HG02885 (cell line): Measurements from ENCODE around the gene RECQL5.

ENCODE experiments used
- ATAC-seq: cut with Tn5 transposase; IDR thresholded peaks from one replicate; pipeline ENCODE4 v1.9.1; 2021; ENCODE audit warnings: mild to moderate bottlenecking; ENCODE audit not compliant: unreplicated experiment, poor library complexity

Gene RECQL5

GRCh38 chr17:75621489-75621888 is 45.5 kb downstream of the RECQL5 start:
- ATAC-seq = no peak

DNA sequence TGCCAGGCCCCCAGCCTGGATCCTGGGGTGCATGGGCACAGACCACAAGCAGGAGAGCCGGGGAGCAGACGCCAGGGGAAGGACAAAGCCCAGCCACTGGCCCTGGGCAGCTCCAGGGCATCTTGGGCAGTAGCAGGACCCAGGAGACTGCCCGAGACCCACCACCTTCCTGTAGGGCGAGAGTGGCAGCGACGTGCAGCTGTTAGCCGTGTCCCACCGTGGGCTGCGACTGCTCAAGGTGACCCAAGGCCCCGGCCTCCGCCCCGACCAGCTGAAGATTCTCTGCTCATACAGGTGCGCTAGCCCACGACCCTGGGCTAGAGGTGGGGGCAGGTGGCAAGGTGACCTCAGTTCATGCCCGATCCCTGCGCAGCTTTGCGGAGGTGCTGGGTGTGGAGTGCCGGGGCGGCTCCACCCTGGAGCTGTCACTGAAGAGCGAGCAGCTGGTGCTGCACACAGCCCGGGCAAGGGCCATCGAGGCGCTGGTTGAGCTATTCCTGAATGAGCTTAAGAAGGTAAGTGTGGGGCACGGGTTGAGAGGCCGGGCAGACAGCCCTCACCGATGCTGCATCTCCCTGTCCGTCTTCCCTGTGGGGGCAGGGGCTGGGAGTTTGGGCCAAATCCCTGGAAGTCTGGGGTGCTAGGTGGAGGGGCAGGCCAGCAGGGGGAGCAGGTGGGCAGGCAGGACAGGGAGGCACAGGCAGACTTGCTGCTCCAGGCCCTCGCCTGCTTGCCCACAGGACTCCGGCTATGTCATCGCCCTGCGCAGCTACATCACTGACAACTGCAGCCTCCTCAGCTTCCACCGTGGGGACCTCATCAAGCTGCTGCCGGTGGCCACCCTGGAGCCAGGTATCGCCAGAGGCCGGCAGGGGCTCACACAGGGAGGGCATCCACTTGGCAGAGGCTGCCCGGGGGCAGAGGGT is 47.2 kb downstream of the RECQL5 start:
- ATAC-seq = no peak

DNA sequence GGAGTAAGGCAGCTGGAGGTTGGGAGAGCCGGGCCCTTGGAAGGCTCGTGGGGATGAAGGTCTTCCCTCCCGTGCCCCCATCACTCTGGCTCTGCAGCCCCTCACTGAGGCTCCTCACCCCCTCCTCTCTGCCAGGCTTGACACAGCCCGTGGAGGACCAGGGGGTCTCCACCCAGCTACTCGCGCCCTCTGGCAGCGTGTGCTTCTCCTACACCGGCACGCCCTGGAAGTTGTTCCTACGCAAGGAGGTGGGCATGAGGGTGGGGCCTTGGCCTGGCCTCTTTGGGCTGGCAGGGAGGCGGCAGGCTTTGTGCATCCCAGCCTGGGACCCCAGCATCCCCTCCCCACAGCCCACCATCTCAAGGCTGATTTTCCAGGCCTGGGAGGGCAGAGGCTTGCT is 49.3 kb downstream of the RECQL5 start:
- ATAC-seq = no peak

DNA sequence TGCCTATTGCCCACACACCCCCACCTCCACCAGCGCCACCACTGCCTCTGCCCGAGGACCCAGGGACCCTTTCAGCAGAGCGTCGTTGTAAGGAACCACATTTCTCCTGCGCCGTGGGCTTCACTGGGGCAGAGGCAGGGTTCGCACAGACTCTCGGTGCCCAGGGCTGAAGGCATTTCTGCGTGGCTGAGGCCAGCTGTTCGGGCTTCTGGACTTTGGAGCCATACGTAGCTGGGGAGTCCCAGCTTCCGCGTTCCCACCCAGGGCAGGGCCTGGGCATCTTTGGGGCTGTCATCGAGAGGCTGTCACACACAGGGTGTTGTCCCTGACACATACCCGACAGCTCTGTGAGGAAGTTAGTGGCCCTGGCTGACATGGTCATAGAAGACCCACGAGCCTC is 49.7 kb downstream of the RECQL5 start:
- ATAC-seq = no peak

- ATAC-seq = no peak
Observed at GRCh38 chr17:75616521-75617122, 50.3 kb downstream of the RECQL5 start.

- ATAC-seq = no peak
Observed at GRCh38 chr17:75615301-75615700, 51.7 kb downstream of the RECQL5 start.

DNA sequence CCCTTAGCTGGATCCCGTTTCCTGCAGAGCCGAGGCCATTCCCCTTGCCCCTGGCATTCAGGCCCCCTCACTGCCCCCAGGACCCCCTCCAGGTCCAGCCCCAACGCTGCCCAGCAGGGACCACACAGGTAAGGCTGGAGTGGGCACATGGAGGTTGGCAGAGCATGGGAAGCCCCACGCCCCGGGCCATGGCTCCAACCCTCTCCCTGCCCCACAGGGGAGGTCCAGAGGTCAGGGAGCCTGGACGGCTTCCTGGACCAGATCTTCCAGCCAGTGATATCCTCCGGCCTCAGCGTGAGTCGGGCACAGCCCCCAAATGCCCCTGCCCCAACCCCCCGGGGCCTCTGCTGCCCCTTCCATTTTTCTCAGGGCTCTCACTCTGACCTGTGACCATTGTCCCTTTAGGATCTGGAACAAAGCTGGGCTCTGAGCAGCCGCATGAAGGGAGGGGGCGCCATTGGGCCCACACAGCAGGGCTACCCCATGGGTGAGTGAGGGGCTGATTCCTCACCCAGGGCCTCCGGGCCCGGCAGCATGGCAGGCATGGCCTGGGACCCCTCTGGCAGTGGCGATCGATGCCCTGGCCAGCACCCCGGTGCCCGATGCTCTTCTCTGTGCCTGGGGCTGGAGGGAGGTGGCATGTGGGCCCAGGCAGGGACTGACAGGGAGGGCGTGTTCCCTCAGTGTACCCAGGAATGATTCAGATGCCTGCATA is 52.2 kb downstream of the RECQL5 start:
- ATAC-seq = no peak

- ATAC-seq = no peak
Observed at GRCh38 chr17:75614006-75614405, 52.9 kb downstream of the RECQL5 start.

DNA sequence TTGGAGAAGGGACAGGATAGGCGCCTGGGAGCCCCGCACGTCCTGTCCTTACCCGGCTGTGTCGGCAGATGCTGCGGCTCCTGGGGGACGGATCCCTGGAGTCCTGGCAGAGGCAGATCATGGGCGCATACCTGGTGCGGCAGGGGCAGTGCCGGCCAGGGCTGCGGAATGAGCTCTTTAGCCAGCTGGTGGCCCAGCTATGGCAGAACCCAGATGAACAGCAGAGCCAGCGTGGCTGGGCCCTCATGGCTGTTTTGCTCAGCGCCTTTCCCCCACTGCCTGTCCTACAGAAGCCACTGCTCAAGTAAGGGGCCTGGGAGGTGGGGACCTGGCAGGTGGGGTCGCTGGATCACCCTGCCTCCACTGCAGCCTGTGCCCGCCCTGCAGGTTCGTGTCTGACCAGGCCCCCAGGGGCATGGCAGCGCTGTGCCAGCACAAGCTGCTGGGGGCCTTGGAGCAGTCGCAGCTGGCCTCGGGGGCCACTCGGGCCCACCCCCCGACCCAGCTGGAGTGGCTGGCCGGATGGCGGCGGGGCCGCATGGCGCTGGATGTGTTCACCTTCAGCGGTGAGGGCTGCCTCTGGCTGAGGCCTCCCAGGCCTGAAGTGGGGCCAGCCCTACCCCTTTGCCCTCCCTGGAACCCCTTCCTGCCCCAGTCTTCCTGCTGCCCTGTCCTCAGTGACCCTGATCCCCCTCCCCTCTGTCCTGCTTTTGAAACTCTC is 53.9 kb downstream of the RECQL5 start:
- ATAC-seq = no peak

DNA sequence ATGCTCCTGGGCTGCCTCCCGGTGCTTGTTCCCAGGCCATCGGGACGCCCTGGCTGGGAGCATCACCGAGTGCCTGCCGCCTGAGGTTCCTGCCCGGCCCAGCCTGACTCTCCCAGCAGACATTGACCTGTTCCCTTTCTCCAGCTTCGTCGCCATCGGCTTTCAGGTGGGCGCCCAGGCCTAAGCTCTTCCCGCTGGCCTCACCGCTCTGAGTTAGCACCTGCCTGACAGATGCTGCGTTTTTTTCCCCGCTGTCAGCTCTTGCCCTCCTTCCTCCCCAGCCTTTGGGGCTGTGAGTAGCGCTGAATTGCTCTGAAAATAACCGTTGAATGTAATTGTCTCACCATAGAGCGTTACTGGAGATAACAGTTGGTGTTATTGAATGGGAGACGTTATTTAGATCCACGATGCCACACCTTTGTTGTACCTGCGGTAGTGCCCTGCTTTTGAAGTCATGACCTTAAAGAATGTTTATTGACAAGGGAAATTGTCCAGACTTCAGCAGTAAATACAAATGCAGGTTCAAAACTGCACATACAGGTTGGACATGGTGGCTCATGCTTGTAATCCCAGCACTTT is 55.0 kb downstream of the RECQL5 start:
- no peak for ATAC-seq

GRCh38 chr17:75610103-75610984 is 56.6 kb downstream of the RECQL5 start:
- no peak for ATAC-seq

GRCh38 chr17:75607086-75607485 is 59.9 kb downstream of the RECQL5 start:
- ATAC-seq = no peak

DNA sequence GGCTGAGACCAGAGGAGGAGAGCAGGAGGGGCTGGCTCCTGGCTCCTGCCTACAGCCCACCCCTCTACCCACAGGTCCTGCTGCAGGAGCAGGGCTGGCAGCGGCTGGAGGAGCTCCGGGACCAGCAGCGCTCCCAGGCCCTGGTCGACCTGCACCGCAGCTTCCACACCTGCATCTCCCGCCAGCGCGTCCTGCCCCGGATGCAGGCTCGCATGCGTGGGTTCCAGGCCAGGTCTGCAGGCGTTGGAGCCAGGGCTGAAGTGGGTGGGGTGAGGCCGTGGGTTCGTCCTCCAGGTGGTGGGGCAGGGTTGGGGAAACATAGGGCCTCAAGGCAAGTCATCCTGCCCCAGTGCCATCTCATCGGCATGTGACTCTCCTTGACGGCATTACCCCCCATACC is 61.2 kb downstream of the RECQL5 start:
- ATAC-seq = no peak

GRCh38 chr17:75604034-75604695 is 62.8 kb downstream of the RECQL5 start:
- no peak for ATAC-seq

DNA sequence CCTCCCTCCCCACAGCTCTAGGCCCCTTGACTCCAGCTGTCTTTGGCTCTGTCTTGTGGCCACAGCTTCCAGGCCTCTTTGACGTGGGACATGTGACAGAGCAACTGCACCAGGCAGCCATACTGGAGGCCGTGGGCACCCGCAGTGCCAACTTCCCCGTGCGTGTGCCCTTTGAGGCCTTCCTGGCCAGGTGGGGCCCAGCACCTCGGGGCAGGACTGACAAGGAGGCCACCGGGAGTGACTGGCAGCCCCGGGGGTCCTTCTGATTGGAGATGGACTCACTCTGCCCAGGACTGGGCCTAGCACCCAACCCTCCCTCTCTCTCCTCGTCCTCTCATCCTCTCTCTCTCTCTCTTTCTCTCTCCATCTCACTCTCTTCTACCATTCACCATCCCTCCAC is 63.8 kb downstream of the RECQL5 start:
- ATAC-seq = no peak

DNA sequence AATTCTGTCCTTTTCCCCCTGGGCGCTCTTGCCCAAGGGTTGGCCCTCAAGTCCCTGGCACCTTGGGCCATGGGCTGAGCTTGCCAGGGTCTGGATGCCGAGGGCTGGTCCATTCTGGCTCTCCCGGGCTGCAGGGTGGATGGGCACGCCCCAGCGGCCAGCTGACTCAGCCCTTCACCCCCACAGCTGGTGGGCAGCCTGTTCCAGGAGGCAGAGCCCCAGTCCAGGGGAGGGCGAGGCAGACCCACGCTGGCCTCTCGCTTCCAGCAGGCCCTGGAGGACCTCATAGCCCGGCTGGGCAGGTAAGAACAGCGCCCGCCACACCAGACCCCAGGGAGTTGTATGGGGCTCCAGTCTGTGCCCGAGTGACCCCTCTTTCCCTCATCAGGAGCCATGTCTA is 64.3 kb downstream of the RECQL5 start:
- no peak for ATAC-seq

- no peak for ATAC-seq
Observed at GRCh38 chr17:75601057-75601987, 65.6 kb downstream of the RECQL5 start.
